Activated T-cell treated with anti-CD3 and anti-CD28 coated beads, Interleukin-2, amount 50 U/mL, for 48 hours (primary cell): ENCODE data around the gene UBE4B.
"Not testable (repeated sequence)": the region's sequence is repeated elsewhere in the genome, so short reads cannot be mapped to it uniquely, and the experiment has no call there.

Source experiments
- DNase-seq, 2 experiments: peaks; one replicate each; pipeline ENCODE4 v3.0.0-alpha.2; 2020

UBE4B gene

GRCh38 chr1:10042746-10043145 lies 10.0 kb downstream of the UBE4B start:
- no peak for DNase-seq

GRCh38 chr1:10045480-10046355 lies 13.0 kb downstream of the UBE4B start:
- no peak for DNase-seq

- DNase-seq = no peak
These were observed 13.8 kb downstream of the UBE4B start for GRCh38 chr1:10046356-10047085.

- DNase-seq = no peak
These were observed 15.8 kb downstream of the UBE4B start for GRCh38 chr1:10048601-10049000.

GRCh38 chr1:10050611-10051010 lies 17.9 kb downstream of the UBE4B start:
- DNase-seq = no peak

- no peak for DNase-seq
These were observed 18.9 kb downstream of the UBE4B start for GRCh38 chr1:10051656-10052055.

GRCh38 chr1:10052347-10052746 lies 19.6 kb downstream of the UBE4B start:
- no peak for DNase-seq

GRCh38 chr1:10054465-10054864 lies 21.7 kb downstream of the UBE4B start:
- DNase-seq = no peak

GRCh38 chr1:10056599-10056987 lies 23.8 kb downstream of the UBE4B start:
- DNase-seq = no peak

GRCh38 chr1:10057343-10057742 lies 24.6 kb downstream of the UBE4B start:
- DNase-seq = no peak

GRCh38 chr1:10057796-10058195 lies 25.0 kb downstream of the UBE4B start:
- DNase-seq = no peak

- no peak for DNase-seq
These were observed 26.6 kb downstream of the UBE4B start for GRCh38 chr1:10059342-10059718.

- DNase-seq = no peak
These were observed 27.7 kb downstream of the UBE4B start for GRCh38 chr1:10060311-10061100.

- no peak for DNase-seq
These were observed 28.5 kb downstream of the UBE4B start for GRCh38 chr1:10061276-10061675.

GRCh38 chr1:10063878-10064277 lies 31.1 kb downstream of the UBE4B start:
- no peak for DNase-seq

- no peak for DNase-seq
These were observed 31.9 kb downstream of the UBE4B start for GRCh38 chr1:10064416-10065343.

GRCh38 chr1:10065344-10065685 lies 32.6 kb downstream of the UBE4B start:
- no peak for DNase-seq

GRCh38 chr1:10065760-10066159 lies 33.0 kb downstream of the UBE4B start:
- no peak for DNase-seq

GRCh38 chr1:10068605-10069294 lies 36.0 kb downstream of the UBE4B start:
- no peak for DNase-seq

GRCh38 chr1:10070206-10070605 lies 37.4 kb downstream of the UBE4B start:
- no peak for DNase-seq

GRCh38 chr1:10071640-10072039 lies 38.9 kb downstream of the UBE4B start:
- DNase-seq = no peak

GRCh38 chr1:10073371-10073770 lies 40.6 kb downstream of the UBE4B start:
- DNase-seq = not testable (repeated sequence)
